PC-3 (cell line): ENCODE data around the gene PDPK1.
"Not testable (repeated sequence)": the region's sequence is repeated elsewhere in the genome, so short reads cannot be mapped to it uniquely, and the experiment has no call there.

Experiments
- EZH2 ChIP-seq: fragments of 300-600 bp; sonication (generic); IDR thresholded peaks from one replicate; pipeline ENCODE4 v1.6.1; 2017; ENCODE audit warnings: antibody characterized with exemption, mild to moderate bottlenecking, low read length; ENCODE audit not compliant: unreplicated experiment
- EZH2phosphoT487 ChIP-seq: fragments of 300-600 bp; sonication (generic); IDR thresholded peaks from 2 replicates; pipeline ENCODE4 v1.6.1; 2018; ENCODE audit warnings: mild to moderate bottlenecking, antibody characterized with exemption, low read length, borderline replicate concordance
- TF ChIP-seq, protein P1 (sequence below): fragments of 300-600 bp; sonication (generic); conservative IDR thresholded peaks from 2 replicates; pipeline ENCODE4 v1.5.1; 2017; ENCODE audit warnings: antibody characterized with exemption, low read depth, mild to moderate bottlenecking, low read length

- TF ChIP-seq, protein P1, sequence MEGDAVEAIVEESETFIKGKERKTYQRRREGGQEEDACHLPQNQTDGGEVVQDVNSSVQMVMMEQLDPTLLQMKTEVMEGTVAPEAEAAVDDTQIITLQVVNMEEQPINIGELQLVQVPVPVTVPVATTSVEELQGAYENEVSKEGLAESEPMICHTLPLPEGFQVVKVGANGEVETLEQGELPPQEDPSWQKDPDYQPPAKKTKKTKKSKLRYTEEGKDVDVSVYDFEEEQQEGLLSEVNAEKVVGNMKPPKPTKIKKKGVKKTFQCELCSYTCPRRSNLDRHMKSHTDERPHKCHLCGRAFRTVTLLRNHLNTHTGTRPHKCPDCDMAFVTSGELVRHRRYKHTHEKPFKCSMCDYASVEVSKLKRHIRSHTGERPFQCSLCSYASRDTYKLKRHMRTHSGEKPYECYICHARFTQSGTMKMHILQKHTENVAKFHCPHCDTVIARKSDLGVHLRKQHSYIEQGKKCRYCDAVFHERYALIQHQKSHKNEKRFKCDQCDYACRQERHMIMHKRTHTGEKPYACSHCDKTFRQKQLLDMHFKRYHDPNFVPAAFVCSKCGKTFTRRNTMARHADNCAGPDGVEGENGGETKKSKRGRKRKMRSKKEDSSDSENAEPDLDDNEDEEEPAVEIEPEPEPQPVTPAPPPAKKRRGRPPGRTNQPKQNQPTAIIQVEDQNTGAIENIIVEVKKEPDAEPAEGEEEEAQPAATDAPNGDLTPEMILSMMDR: not testable (repeated sequence)
- not testable (repeated sequence) for TF ChIP-seq EZH2, EZH2phosphoT487
These were observed 41.1 kb downstream of the PDPK1 start for GRCh38 chr16:2578905-2579304.
